NCI-H510A treated with DMSO at 0.1 percent for 48 hours (cell line): Measurements from ENCODE around the gene PIWIL4.
"Not testable (repeated sequence)": the region's sequence is repeated elsewhere in the genome, so short reads cannot be mapped to it uniquely, and the experiment has no call there.

Experiments
- DNase-seq: peaks from one replicate; lab custom pipeline; 2025; lab: John Stamatoyannopoulos, UW

Gene PIWIL4

DNA sequence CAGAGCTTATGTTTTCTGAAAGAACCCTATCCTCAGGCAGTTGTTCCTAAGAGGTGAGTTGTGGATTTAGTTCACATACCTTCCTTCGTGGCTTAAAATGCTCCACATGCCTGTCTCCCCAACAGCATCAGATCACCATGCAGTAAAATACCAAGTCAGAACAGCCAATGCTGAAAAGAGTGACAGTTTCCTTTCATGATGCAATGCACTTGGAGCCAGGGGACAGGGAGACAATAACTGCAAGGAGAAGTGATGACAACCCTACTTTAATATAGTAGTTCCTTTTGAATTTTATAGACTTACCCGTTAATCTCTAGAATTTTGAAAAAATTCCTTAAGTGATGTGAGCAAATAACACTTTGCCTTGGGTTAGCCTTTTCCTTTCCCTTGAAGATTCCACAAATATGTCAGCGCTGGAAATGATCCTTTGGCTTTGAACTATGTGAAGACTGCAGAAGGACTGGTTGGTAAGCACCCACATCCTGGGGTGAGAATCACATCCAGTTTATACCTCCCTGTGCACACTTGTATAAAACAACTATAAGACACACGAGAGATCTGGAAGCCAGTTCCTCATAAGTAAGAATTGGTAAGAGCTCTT is 71.2 kb downstream of the PIWIL4 start:
- DNase-seq, result no peak

GRCh38 chr11:94638902-94639373 is 71.8 kb downstream of the PIWIL4 start:
- no peak for DNase-seq

GRCh38 chr11:94639901-94640721 is 72.9 kb downstream of the PIWIL4 start:
- no peak for DNase-seq

GRCh38 chr11:94641167-94641761 is 74.1 kb downstream of the PIWIL4 start:
- no peak for DNase-seq

DNA sequence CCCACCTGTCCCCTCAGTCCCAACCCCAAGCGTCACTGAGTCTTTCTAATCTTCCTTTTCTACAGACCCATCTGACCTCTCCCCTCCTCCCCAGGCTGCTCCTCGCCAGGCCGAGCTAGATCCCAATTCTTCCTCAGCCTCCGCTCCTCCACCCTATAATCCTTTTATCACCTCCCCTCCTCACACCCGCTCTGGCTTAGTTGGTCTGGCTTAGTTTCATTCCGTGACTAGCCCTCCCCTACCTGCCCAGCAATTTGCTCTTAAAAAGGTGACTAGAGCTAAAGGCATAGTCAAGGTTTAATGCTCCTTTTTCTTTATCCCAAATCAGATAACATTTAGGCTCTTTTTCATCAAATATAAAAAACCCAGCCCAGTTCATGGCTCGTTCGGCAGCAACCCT is 76.0 kb downstream of the PIWIL4 start:
- not testable (repeated sequence) for DNase-seq

- no peak for DNase-seq
Observed at GRCh38 chr11:94647926-94648325, 80.8 kb downstream of the PIWIL4 start.

DNA sequence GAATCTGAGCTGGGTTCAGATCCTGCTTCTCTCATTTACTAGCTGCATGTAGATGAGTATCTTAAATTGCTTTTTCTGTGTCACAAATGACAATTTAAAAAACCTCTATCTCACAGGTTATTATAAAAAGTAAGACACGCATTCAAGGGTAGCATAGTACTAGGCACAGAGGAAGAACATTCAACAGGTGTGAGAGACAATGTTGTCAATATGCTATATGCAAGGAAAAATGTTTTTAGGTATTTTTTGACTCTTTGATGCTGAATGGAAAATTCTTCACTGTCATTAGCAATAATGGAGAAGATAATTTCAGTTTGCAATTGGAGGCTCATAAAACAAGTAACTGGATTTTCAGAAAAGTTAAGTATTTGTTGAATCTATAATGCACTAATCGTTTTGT is 81.6 kb downstream of the PIWIL4 start:
- no peak for DNase-seq

GRCh38 chr11:94649254-94649653 is 82.1 kb downstream of the PIWIL4 start:
- no peak for DNase-seq

- DNase-seq, result no peak
Observed at GRCh38 chr11:94649964-94650623, 82.9 kb downstream of the PIWIL4 start.

GRCh38 chr11:94650756-94651155 is 83.6 kb downstream of the PIWIL4 start:
- no peak for DNase-seq

GRCh38 chr11:94652735-94653284 is 85.6 kb downstream of the PIWIL4 start:
- no peak for DNase-seq

GRCh38 chr11:94653561-94653960 is 86.4 kb downstream of the PIWIL4 start:
- DNase-seq, result no peak

DNA sequence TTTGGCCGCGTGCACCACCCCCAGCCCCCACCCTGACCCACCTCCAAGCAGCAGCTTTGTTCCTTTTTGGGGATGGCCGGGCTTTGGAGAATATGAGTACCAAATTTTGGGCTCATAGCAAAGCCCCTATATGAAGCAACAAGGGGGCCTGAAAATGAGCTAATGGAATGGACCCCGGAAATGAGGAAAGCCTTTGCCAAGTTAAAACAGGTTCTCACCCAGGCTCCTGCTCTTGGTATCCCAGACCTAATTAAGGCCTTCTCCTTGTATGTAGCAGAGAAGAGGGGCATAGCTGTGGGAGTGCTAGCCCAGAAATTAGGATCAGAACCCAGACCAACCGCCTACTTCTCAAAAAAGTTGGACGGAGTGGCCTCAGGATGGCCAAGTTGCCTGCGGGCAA is 87.0 kb downstream of the PIWIL4 start:
- no peak for DNase-seq

- no peak for DNase-seq
Observed at GRCh38 chr11:94655291-94655690, 88.1 kb downstream of the PIWIL4 start.

GRCh38 chr11:94655956-94656355 is 88.8 kb downstream of the PIWIL4 start:
- DNase-seq, result no peak

- no peak for DNase-seq
Observed at GRCh38 chr11:94656968-94657367, 89.8 kb downstream of the PIWIL4 start.

DNA sequence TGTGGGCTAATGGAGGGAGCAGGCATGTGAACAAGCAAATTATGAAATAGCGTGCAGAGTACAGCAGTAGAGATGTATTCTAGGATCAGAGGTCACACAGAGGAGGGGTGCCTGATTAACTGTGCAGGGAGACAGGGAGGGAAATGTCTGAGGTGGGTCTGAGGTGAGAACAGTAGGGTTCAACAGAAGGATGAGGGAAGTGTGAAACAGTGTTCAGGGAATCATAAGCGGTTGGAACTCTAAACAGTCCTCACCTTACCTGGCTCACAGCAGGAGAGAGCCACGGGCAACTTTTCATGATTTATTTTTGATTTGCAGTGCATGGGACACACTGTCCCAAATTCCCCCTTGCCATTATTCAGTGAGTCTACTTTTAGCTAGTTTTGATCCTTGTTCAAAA is 90.5 kb downstream of the PIWIL4 start:
- DNase-seq, result no peak

- DNase-seq, result no peak
Observed at GRCh38 chr11:94658386-94658785, 91.2 kb downstream of the PIWIL4 start.

DNA sequence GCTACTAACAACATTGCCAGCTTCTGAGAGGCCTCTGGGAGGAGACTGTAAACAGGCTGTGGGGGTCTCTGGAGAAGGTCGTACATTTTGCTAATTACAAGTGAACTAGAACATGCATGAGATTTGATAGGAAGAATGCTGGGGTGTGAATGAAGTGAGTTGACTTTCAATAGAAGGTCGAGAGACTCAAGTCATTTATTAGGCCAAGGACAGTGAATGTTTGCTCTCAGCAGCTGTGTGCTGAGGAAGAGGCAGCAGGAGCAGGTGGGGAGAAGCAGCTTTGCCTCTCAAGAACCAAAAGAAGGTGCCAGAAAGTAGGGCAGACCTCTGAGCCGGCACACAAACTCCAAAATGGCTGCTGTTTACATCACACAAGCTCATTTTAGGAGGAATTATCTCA is 91.7 kb downstream of the PIWIL4 start:
- no peak for DNase-seq

- DNase-seq, result no peak
Observed at GRCh38 chr11:94661444-94661843, 94.3 kb downstream of the PIWIL4 start.

DNA sequence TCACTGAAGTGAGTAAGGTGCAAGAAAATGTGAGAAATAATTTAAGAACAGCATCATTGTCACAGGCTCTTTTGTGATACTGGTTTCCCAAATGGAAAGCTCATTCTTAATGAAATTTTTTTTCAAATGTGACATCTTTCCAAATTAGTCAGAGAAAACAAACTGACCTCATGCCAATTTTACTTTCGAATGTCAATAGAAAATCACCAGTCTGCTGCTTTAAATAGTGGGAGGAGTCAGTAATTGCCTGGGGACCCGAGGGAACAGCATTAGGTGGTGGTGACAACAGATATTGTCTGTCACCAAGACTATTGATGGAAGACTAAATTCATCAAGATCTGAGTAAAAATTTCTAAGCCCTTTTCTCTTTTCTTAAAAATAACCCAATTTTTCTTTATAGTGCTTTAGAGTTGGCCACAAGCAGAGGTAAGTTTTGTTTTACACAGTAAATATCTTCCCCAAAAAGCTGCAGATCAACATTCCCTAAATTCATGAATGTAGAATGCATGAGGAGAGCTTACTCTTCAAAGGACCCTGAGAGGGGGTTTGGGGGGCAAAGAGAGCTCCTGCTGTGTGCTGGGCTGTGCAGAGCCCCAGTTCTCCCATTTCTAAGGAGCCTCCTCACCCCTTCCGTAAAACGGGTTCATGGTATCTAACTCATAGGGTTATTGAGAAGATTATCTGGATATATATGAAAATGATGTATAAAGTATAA is 95.1 kb downstream of the PIWIL4 start:
- DNase-seq, result no peak
